SU-DHL-6 (cell line): ENCODE results near the gene TMEM225B.
"Not testable (repeated sequence)": the region's sequence is repeated elsewhere in the genome, so short reads cannot be mapped to it uniquely, and the experiment has no call there.

Source experiments
- H2AFZ ChIP-seq: fragments of 200-600 bp; sonication (generic); 2 replicates; pipeline ENCODE4 v1.6.1; 2014; ENCODE audit warnings: low read depth, mild to moderate bottlenecking, moderate library complexity, mixed read lengths, antibody characterized with exemption, low read length; ENCODE audit not compliant: severe bottlenecking
- H3F3A ChIP-seq: fragments of 200-600 bp; shearing (Covaris generic); 2 replicates; pipeline ENCODE4 v1.6.0; 2016; ENCODE audit warnings: antibody characterized with exemption, mild to moderate bottlenecking; ENCODE audit not compliant: insufficient read depth
- H3K27ac ChIP-seq: fragments of 200-600 bp; sonication (generic); 2 replicates; pipeline ENCODE4 v1.5.1; 2016; ENCODE audit warnings: low read depth, mild to moderate bottlenecking, low read length, moderate library complexity, mixed read lengths
- H3K27me3 ChIP-seq: fragments of 200-600 bp; sonication (generic), shearing (Covaris generic); 2 replicates; pipeline ENCODE4 v1.6.0; 2014; ENCODE audit warnings: mild to moderate bottlenecking, low read length
- H3K36me3 ChIP-seq: fragments of 200-600 bp; sonication (generic); 2 replicates; pipeline ENCODE4 v1.6.1; 2014; ENCODE audit warnings: mild to moderate bottlenecking, low read length, mixed read lengths
- H3K4me2 ChIP-seq: fragments of 300-600, 200-600 bp; shearing (Covaris generic), sonication (generic); 2 replicates; pipeline ENCODE4 v1.6.0; 2014; ENCODE audit warnings: low read length, low read depth, mild to moderate bottlenecking; ENCODE audit not compliant: poor library complexity, severe bottlenecking
- H3K4me3 ChIP-seq: fragments of 200-600 bp; sonication (generic); 2 replicates; pipeline ENCODE4 v1.5.1; 2014; ENCODE audit warnings: antibody characterized with exemption, low read length, mild to moderate bottlenecking, mixed read lengths; ENCODE audit not compliant: insufficient read depth, poor library complexity, severe bottlenecking
- H3K79me2 ChIP-seq: fragments of 200-600 bp; sonication (generic); 2 replicates; pipeline ENCODE4 v1.6.1; 2014; ENCODE audit warnings: mild to moderate bottlenecking, low read length, moderate library complexity; ENCODE audit not compliant: insufficient read depth
- H3K9ac ChIP-seq: fragments of 200-600 bp; sonication (generic); 2 replicates; pipeline ENCODE4 v1.7.0; 2014; ENCODE audit warnings: mild to moderate bottlenecking, low read length
- H3K9me2 ChIP-seq: fragments of 200-600 bp; sonication (generic); replicated peaks from 2 replicates; pipeline ENCODE4 v1.6.1; 2014; ENCODE audit warnings: low read length; ENCODE audit not compliant: insufficient read depth
- H3K9me3 ChIP-seq: fragments of 200-600 bp; sonication (generic); 2 replicates; pipeline ENCODE4 v1.6.1; 2014; ENCODE audit warnings: low read length, mixed read lengths; ENCODE audit not compliant: insufficient read depth
- H4K20me1 ChIP-seq: fragments of 200-600 bp; sonication (generic); 2 replicates; pipeline ENCODE4 v1.6.1; 2014; ENCODE audit warnings: low read depth, mild to moderate bottlenecking, antibody characterized with exemption, low read length, moderate library complexity, mixed read lengths
- CTCF ChIP-seq: fragments of 200-600 bp; sonication (generic); IDR thresholded peaks from one replicate; pipeline ENCODE4 v1.5.1; 2017; ENCODE audit warnings: antibody characterized with exemption, mild to moderate bottlenecking, low read length, moderate library complexity; ENCODE audit not compliant: insufficient read depth, poor library complexity, severe bottlenecking
- EZH2phosphoT487 ChIP-seq: fragments of 200-600 bp; sonication (generic), shearing (Covaris generic); conservative IDR thresholded peaks from 2 replicates; pipeline ENCODE4 v1.6.1; 2018; ENCODE audit warnings: mild to moderate bottlenecking, antibody characterized with exemption, low read length, moderate library complexity, mixed read lengths

TMEM225B gene

GRCh38 chr7:99653754-99654153, 55.7 kb downstream of the TMEM225B start:
- Histone ChIP-seq H3K9me2 (no peaks in the 10 kb centered on the region), H3K79me2 (no peaks in the 10 kb centered on the region), H3K4me2 (no peak overlapping the region), H3K4me3 (no peak overlapping the region), H4K20me1 (no peaks in the 10 kb centered on the region), H3K27me3 (no peaks in the 10 kb centered on the region), H3K9me3 (no peaks in the 10 kb centered on the region), H3F3A (no peaks in the 10 kb centered on the region), H3K36me3 (no peaks in the 10 kb centered on the region), H2AFZ (no peak overlapping the region), H3K27ac (no peak overlapping the region), H3K9ac (no peak overlapping the region)
- TF ChIP-seq CTCF (no peak), EZH2phosphoT487 (no peak)

- not testable (repeated sequence) for H3K4me3 ChIP-seq, H4K20me1 ChIP-seq, H3K27me3 ChIP-seq, H3K4me2 ChIP-seq, H3K9me2 ChIP-seq, H3F3A ChIP-seq, H3K9me3 ChIP-seq, H3K36me3 ChIP-seq, H2AFZ ChIP-seq, H3K9ac ChIP-seq, H3K27ac ChIP-seq, H3K79me2 ChIP-seq
Observed at GRCh38 chr7:99654626-99655025, 56.6 kb downstream of the TMEM225B start.

- H3K9me2 ChIP-seq, H3F3A ChIP-seq, H3K9me3 ChIP-seq, H3K4me2 ChIP-seq, H4K20me1 ChIP-seq, H3K4me3 ChIP-seq, H3K27ac ChIP-seq, H3K9ac ChIP-seq, H3K27me3 ChIP-seq, H2AFZ ChIP-seq, H3K36me3 ChIP-seq, H3K79me2 ChIP-seq: not testable (repeated sequence)
Observed at GRCh38 chr7:99657879-99658278, 59.8 kb downstream of the TMEM225B start.
